Measurements from ENCODE around the gene TRIM33. TPM values are rescaled to one million over a fixed set of nuclear protein-coding genes. Genes with fewer than 3 reads are reported as not detected.

The TRIM33 gene
- total RNA-seq, 6 experiments from 2014 or later, result 13.9 to 18.0 (median 15.0) TPM

DNA sequence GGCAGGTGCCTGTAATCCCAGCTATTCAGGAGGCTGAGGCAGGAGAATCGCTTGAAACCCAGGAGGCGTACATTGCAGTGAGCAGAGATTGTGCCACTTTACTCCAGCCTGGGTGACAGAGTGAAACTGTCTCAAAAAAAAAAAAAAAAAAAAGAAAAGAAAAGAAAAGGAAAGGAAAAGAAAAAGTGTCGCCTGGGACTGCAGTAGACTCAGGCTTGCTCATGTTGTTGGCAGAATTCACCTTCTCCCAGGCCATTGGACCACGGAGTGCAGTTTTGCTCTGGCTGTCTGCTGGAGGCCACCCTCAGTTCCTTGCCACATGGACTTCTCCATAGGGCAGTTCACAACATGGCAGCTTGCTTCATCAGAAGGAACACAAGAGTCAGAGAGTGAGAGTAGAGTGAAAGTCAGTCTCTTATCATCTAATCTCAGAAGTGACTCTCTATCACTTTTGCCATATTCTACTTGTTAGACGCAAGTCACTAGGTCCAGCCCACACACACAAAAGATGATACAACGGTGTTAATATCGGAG is 41.2 kb upstream of the TRIM33 start:
- Histone ChIP-seq H3K36me3 (no peaks in the 10 kb centered on the region), H3K9me3 (no peaks in the 10 kb centered on the region), H3K4me1 (no peaks in the 10 kb centered on the region), H3K27ac (no peak overlapping the region), H3K4me3 (no peak overlapping the region), H3K27me3 (no peaks in the 10 kb centered on the region)
- 93% methylated on average over 7 of the region's 7 CpGs for WGBS (ENCODE audit: insufficient coverage, low coverage, low lambda C conversion rate, missing lambda C conversion rate)
- TF ChIP-seq, protein P1, sequence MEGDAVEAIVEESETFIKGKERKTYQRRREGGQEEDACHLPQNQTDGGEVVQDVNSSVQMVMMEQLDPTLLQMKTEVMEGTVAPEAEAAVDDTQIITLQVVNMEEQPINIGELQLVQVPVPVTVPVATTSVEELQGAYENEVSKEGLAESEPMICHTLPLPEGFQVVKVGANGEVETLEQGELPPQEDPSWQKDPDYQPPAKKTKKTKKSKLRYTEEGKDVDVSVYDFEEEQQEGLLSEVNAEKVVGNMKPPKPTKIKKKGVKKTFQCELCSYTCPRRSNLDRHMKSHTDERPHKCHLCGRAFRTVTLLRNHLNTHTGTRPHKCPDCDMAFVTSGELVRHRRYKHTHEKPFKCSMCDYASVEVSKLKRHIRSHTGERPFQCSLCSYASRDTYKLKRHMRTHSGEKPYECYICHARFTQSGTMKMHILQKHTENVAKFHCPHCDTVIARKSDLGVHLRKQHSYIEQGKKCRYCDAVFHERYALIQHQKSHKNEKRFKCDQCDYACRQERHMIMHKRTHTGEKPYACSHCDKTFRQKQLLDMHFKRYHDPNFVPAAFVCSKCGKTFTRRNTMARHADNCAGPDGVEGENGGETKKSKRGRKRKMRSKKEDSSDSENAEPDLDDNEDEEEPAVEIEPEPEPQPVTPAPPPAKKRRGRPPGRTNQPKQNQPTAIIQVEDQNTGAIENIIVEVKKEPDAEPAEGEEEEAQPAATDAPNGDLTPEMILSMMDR (IDR thresholded peaks at IDR 0.05), result no peak
- no peak for TF ChIP-seq POLR2A (IDR thresholded peaks at IDR 0.05)
- ATAC-seq (no peak), DNase-seq (no peak)
- intact Hi-C loops (cut with DNase I), result no loop called here

DNA sequence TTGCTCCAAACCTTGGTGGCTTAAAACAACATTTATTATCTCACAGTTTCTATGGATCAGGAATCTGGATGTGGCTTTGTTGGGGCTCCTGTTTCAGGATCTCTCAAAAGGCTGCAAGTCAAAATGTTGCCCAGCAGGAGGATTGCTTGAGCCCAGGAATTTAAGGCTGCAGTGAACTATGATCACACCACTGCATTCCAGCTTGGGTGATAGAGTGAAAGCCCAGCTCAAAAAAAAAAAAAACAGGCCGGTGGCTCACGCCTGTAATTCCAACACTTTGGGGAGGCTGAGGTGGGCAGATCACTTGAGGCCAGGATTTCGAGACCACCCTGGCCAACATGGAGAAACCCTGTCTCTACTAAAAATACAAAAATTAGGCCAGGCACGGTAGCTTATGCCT is 40.4 kb upstream of the TRIM33 start:
- H3K27me3 ChIP-seq, result no peaks in the 10 kb centered on the region
- WGBS (ENCODE audit: insufficient coverage, low coverage, low lambda C conversion rate, missing lambda C conversion rate), result 81% methylated on average over 4 of the region's 4 CpGs
- DNase-seq, result no peak
- no peak for ATAC-seq
- H3K27ac ChIP-seq, result no peak overlapping the region
- H3K4me3 ChIP-seq, result no peak overlapping the region
- intact Hi-C loops (cut with DNase I), result no loop called here
- no peaks in the 10 kb centered on the region for H3K36me3 ChIP-seq
- no peaks in the 10 kb centered on the region for H3K9me3 ChIP-seq
- H3K4me1 ChIP-seq, result no peaks in the 10 kb centered on the region
- TF ChIP-seq POLR2A (IDR thresholded peaks at IDR 0.05), result no peak
- TF ChIP-seq, protein P1 (IDR thresholded peaks at IDR 0.05), result no peak

DNA sequence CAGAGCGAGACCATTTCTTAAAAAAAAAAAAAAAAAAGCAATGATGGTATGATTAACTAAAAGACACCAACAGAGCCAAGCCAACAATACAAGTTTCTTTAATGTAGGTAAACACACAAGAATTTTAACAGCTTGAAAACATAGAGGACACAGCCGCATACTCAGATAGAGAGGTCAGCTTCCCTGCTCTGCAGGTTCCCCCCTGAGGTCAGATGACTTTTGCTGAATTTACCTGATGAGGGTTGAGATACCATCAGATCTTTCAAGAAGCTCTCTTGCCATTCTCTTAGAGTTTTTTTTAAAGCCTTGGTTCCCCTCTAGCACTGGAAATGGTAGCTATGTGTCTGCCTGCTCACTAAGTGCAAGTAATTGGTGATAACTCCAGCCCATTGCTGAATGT is 39.3 kb upstream of the TRIM33 start:
- WGBS (ENCODE audit: insufficient coverage, low coverage, low lambda C conversion rate, missing lambda C conversion rate), result 90% methylated on average over 2 of the region's 2 CpGs
- no peak for ATAC-seq
- Histone ChIP-seq H3K9me3 (no peaks in the 10 kb centered on the region), H3K4me1 (no peaks in the 10 kb centered on the region), H3K4me3 (no peak overlapping the region), H3K27me3 (no peaks in the 10 kb centered on the region), H3K36me3 (no peaks in the 10 kb centered on the region), H3K27ac (no peak overlapping the region)
- no peak for DNase-seq
- no peak for TF ChIP-seq POLR2A (IDR thresholded peaks at IDR 0.05)
- intact Hi-C loops (cut with DNase I), result no loop called here

DNA sequence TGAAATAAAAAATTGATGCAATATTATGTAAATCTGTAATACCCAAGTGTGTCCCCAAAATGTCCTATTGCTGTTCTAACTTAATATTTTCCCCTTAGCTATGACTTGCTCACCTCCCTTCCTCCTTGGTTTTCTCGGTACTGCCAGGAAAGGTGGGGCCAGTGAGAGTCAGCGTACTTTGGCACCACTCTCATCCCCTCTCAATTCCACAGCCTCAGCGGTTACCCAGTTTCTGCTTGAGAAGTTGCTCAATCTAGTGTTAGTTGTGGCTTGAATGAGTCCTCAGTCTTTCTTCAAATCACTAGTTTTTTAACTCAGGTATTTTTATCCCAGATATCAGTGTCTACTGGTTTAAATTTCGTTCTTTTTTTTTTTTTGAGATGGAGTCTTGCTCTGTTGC is 38.1 kb upstream of the TRIM33 start:
- 36% methylated on average over 4 of the region's 4 CpGs for WGBS (ENCODE audit: insufficient coverage, low coverage, low lambda C conversion rate, missing lambda C conversion rate)

DNA sequence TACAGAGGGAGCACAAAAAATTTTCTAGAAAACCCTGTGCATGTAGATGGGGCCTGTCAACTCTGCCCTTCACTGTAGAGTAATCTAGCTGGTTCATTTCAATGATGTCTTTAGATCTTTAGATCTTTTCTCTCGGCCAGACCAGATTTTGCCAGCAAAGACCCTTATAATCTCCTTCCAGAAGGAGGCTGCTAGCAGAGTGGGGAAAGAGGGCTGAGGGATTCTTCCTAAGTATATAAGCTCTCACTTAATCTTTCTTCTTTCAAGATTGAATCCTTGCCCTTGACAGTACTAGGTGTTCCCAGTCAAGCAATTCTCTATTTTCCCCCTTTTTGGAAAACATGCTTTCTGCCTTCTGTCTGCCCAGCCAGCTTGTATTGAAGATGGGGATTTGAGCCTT is 36.1 kb upstream of the TRIM33 start:
- Histone ChIP-seq H3K27me3 (no peaks in the 10 kb centered on the region), H3K4me3 (no peak overlapping the region), H3K36me3 (no peaks in the 10 kb centered on the region), H3K9me3 (no peaks in the 10 kb centered on the region), H3K27ac (no peak overlapping the region), H3K4me1 (no peaks in the 10 kb centered on the region)
- TF ChIP-seq, protein P1 (IDR thresholded peaks at IDR 0.05), result no peak
- TF ChIP-seq POLR2A (IDR thresholded peaks at IDR 0.05), result no peak
- DNase-seq, result no peak
- WGBS (ENCODE audit: insufficient coverage, low coverage, low lambda C conversion rate, missing lambda C conversion rate), result 71% methylated on average over 1 of the region's 1 CpG
- ATAC-seq, result no peak
- intact Hi-C loops (cut with DNase I), result no loop called here

More for the DNA sequence above, 38.1 kb upstream of the TRIM33 start:
- intact Hi-C loops (cut with DNase I), result no loop called here
- Histone ChIP-seq H3K27me3 (no peaks in the 10 kb centered on the region), H3K4me1 (no peaks in the 10 kb centered on the region), H3K4me3 (no peak overlapping the region), H3K36me3 (no peaks in the 10 kb centered on the region), H3K27ac (no peak overlapping the region), H3K9me3 (no peaks in the 10 kb centered on the region)
- ATAC-seq (no peak), DNase-seq (no peak)
- TF ChIP-seq, protein P1 (IDR thresholded peaks at IDR 0.05), result no peak
- no peak for TF ChIP-seq POLR2A (IDR thresholded peaks at IDR 0.05)
